NCI-H69 (cell line): Measurements from ENCODE around the gene PBX1.

Source experiments
- DNase-seq: peaks from one replicate; lab custom pipeline; 2025; lab: John Stamatoyannopoulos, UW

The PBX1 gene

GRCh38 chr1:164759144-164759920 lies 200.3 kb downstream of the PBX1 start:
- DNase-seq: no peak

GRCh38 chr1:164759979-164760469 lies 201.0 kb downstream of the PBX1 start:
- no peak for DNase-seq

GRCh38 chr1:164760569-164760968 lies 201.6 kb downstream of the PBX1 start:
- no peak for DNase-seq

- no peak for DNase-seq
Observed at GRCh38 chr1:164761009-164761408, 202.0 kb downstream of the PBX1 start.

- no peak for DNase-seq
Observed at GRCh38 chr1:164763098-164763497, 204.1 kb downstream of the PBX1 start.

- no peak for DNase-seq
Observed at GRCh38 chr1:164764333-164764732, 205.3 kb downstream of the PBX1 start.

- DNase-seq: no peak
Observed at GRCh38 chr1:164765557-164765956, 206.6 kb downstream of the PBX1 start.

GRCh38 chr1:164765992-164766720 lies 207.2 kb downstream of the PBX1 start:
- DNase-seq: no peak

GRCh38 chr1:164767752-164768402 lies 208.9 kb downstream of the PBX1 start:
- no peak for DNase-seq

GRCh38 chr1:164768619-164769018 lies 209.6 kb downstream of the PBX1 start:
- no peak for DNase-seq

GRCh38 chr1:164769486-164770130 lies 210.6 kb downstream of the PBX1 start:
- no peak for DNase-seq

- no peak for DNase-seq
Observed at GRCh38 chr1:164770131-164770529, 211.1 kb downstream of the PBX1 start.

- DNase-seq: peak; percentile 52
Observed at GRCh38 chr1:164771041-164771618, 212.1 kb downstream of the PBX1 start.

GRCh38 chr1:164771619-164772361 lies 212.8 kb downstream of the PBX1 start:
- peak; percentile 87 for DNase-seq

- peak; percentile 72 for DNase-seq
Observed at GRCh38 chr1:164772635-164773034, 213.7 kb downstream of the PBX1 start.

- no peak for DNase-seq
Observed at GRCh38 chr1:164773102-164773501, 214.1 kb downstream of the PBX1 start.

GRCh38 chr1:164774413-164774812 lies 215.4 kb downstream of the PBX1 start:
- DNase-seq: peak; percentile 72

- DNase-seq: peak; percentile 76
Observed at GRCh38 chr1:164774819-164775654, 216.1 kb downstream of the PBX1 start.

GRCh38 chr1:164777518-164777917 lies 218.5 kb downstream of the PBX1 start:
- peak; percentile 30 for DNase-seq

- DNase-seq: no peak
Observed at GRCh38 chr1:164779376-164779775, 220.4 kb downstream of the PBX1 start.
